GM12874 (cell line): ENCODE measurements around the gene SLC6A19.

Source experiments
- TF ChIP-seq, protein P1 (sequence below): IDR thresholded peaks from 2 replicates; pipeline ENCODE4 v1.5.1; 2011; ENCODE audit warnings: low read depth, mild to moderate bottlenecking, control low read depth, low read length, moderate library complexity; ENCODE audit not compliant: insufficient read depth

Gene SLC6A19

DNA sequence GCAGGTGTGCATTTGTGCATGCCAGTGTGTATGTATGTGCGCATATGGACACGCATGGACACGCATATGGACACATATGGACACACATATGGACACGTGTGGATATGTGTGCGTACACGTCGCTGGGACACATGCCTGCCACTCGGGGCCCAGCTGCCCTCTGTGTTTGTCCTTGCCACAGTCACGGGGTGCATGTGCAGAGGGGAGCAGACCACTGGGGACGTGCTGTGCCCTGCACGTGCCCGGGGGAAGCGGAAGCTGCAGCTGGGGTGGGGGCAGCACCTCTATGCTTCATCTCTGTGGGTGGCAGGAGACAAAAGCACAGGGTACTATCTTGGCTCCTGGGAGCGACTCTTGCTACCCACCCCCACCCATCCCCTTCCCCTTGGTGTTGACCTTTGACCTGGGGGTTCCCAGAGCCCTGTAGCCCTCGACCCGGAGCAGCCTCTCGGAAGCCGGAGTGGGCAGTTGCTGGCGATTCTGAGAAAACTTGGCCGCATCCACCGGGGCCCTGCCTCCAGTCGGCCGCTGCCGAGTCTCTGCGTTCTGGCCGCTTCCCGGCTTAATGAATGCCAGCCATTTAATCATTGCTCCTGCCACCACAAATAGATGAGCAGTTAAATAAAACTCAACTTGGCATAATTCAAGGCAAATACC, 21.4 kb downstream of the SLC6A19 start:
- TF ChIP-seq, protein P1, sequence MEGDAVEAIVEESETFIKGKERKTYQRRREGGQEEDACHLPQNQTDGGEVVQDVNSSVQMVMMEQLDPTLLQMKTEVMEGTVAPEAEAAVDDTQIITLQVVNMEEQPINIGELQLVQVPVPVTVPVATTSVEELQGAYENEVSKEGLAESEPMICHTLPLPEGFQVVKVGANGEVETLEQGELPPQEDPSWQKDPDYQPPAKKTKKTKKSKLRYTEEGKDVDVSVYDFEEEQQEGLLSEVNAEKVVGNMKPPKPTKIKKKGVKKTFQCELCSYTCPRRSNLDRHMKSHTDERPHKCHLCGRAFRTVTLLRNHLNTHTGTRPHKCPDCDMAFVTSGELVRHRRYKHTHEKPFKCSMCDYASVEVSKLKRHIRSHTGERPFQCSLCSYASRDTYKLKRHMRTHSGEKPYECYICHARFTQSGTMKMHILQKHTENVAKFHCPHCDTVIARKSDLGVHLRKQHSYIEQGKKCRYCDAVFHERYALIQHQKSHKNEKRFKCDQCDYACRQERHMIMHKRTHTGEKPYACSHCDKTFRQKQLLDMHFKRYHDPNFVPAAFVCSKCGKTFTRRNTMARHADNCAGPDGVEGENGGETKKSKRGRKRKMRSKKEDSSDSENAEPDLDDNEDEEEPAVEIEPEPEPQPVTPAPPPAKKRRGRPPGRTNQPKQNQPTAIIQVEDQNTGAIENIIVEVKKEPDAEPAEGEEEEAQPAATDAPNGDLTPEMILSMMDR: no peak

- TF ChIP-seq, protein P1: no peak
These were observed 21.9 kb downstream of the SLC6A19 start for GRCh38 chr5:1223278-1223670.

DNA sequence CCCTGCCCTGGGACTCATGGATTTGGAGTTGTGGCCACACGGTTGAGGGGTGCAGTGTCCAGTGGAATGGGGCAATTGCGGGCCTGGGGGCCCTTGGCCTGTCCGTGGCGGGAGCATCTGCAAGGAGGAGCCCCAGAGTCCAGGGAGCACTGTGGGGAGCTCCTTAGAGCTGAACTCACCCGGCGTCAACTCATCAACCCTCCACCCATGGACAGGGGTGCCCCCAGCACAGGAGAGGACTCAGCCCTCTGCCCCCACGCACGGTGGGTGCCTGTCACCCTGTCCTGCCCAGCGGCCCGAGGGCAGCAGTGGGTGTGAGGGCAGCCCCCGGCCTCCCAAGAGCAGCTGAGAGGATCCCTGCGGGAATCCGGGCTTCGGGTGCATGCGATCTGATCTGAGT, 23.2 kb downstream of the SLC6A19 start:
- TF ChIP-seq, protein P1: no peak

DNA sequence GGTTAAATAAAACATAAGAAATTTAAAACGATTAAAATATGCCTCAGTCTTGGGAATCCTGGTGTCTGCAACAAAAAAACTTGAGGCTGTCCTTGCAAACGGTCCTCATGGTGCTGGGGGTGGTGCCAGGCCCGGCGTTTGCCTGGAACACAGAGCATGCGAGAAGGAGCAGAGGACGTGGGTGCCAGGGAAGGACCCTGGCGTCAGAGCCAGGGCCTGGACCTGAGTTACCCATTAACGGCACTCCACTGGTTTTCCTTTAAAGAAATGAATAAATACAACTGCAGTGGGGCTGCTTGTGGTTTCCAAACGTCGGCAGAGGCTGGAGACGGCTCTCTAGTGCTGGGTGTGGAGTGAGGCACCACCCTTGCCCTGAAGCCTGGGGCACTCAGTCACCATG, 23.7 kb downstream of the SLC6A19 start, which contains the start of gene SLC6A18:
TSS of gene SLC6A18 (plus strand) at position 301 of the 400 bp plus-strand sequence. CDS start at position 398, 97 bp downstream.
- TF ChIP-seq, protein P1: no peak

- TF ChIP-seq, protein P1: no peak
These were observed 24.8 kb downstream of the SLC6A19 start for GRCh38 chr5:1226231-1226630.

GRCh38 chr5:1226839-1227581, 25.6 kb downstream of the SLC6A19 start:
- TF ChIP-seq, protein P1: no peak

GRCh38 chr5:1227667-1228066, 26.3 kb downstream of the SLC6A19 start:
- TF ChIP-seq, protein P1: no peak
